Measurements from ENCODE around the gene ST3GAL3.

The ST3GAL3 gene

GRCh38 chr1:43801203-43801602, 93.9 kb downstream of the ST3GAL3 start:
- no peak for DNase-seq (ENCODE audit: extremely low read depth, low read depth)

GRCh38 chr1:43802356-43802980, 95.1 kb downstream of the ST3GAL3 start:
- no peak for TF ChIP-seq CTCF (IDR thresholded peaks at IDR 0.05; ENCODE audit: low read depth, low read length)

More at GRCh38 chr1:43801203-43801602, 93.9 kb downstream of the ST3GAL3 start:
- TF ChIP-seq CTCF (IDR thresholded peaks at IDR 0.05; ENCODE audit: low read depth, low read length) = no peak

GRCh38 chr1:43803105-43803504, 95.8 kb downstream of the ST3GAL3 start:
- DNase-seq (ENCODE audit: extremely low read depth, low read depth) = no peak
- no peak for TF ChIP-seq CTCF (IDR thresholded peaks at IDR 0.05; ENCODE audit: low read depth, low read length)

More at GRCh38 chr1:43802356-43802980, 95.1 kb downstream of the ST3GAL3 start:
- DNase-seq (ENCODE audit: extremely low read depth, low read depth) = no peak

- no peak for TF ChIP-seq CTCF (IDR thresholded peaks at IDR 0.05; ENCODE audit: low read depth, low read length)
- no peak for DNase-seq (ENCODE audit: extremely low read depth, low read depth)
Measured at GRCh38 chr1:43803646-43804045, 96.3 kb downstream of the ST3GAL3 start.

- no peak for TF ChIP-seq CTCF (IDR thresholded peaks at IDR 0.05; ENCODE audit: low read depth, low read length)
- no peak for DNase-seq (ENCODE audit: extremely low read depth, low read depth)
Measured at GRCh38 chr1:43804569-43804968, 97.2 kb downstream of the ST3GAL3 start.

- TF ChIP-seq CTCF (IDR thresholded peaks at IDR 0.05; ENCODE audit: low read depth, low read length) = no peak
- DNase-seq (ENCODE audit: extremely low read depth, low read depth) = no peak
Measured at GRCh38 chr1:43805340-43805739, 98.0 kb downstream of the ST3GAL3 start.

- no peak for DNase-seq (ENCODE audit: extremely low read depth, low read depth)
- TF ChIP-seq CTCF (IDR thresholded peaks at IDR 0.05; ENCODE audit: low read depth, low read length) = no peak
Measured at GRCh38 chr1:43806183-43806582, 98.8 kb downstream of the ST3GAL3 start.

Measured in AG09319 (cell line).